Caco-2 (cell line): Measurements from ENCODE around the gene RPL9. TPM values are rescaled to one million over a fixed set of nuclear protein-coding genes. Genes with fewer than 3 reads are reported as not detected.
"Not testable (repeated sequence)": the region's sequence is repeated elsewhere in the genome, so short reads cannot be mapped to it uniquely, and the experiment has no call there.

Source experiments
- BruUV-seq: library from RNA; stranded (reverse); fragments of 400-500 nt; replicated peaks from 2 replicates; lab custom pipeline; 2021; lab: Mats Ljungman, UMichigan
- CTCF ChIA-PET: fragments of 300-600 bp; sonication (Branson Sonifier 250); formaldehyde crosslinking; loops from one replicate; lab custom pipeline; 2022; ENCODE audit warnings: antibody characterized with exemption; lab: Charles Lee
- POLR2A ChIA-PET: fragments of 300-600 bp; sonication (Branson Sonifier 250); formaldehyde crosslinking; loops from one replicate; lab custom pipeline; 2022; ENCODE audit warnings: antibody characterized with exemption; lab: Charles Lee
- DNase-seq, 2 experiments: peaks; one replicate each; pipeline versions ENCODE4 v3.0.0 to v3.0.0-alpha.2; 2020 to 2022
- H3K27me3 ChIP-seq: replicated peaks from 2 replicates; pipeline ENCODE4 v1.6.0; 2011; ENCODE audit warnings: low read length; ENCODE audit not compliant: control insufficient read depth, insufficient read depth
- H3K36me3 ChIP-seq: 2 replicates; pipeline ENCODE4 v1.5.1; 2011; ENCODE audit warnings: low read length; ENCODE audit not compliant: control insufficient read depth, insufficient read depth
- H3K4me1 ChIP-seq: fragments of 250-450 bp; sonication (Bioruptor Pico); 2 replicates; pipeline ENCODE4 v1.5.1; 2020; ENCODE audit warnings: mild to moderate bottlenecking
- H3K4me3 ChIP-seq: 2 replicates; pipeline ENCODE4 v1.5.1; 2011; ENCODE audit warnings: low read depth, mild to moderate bottlenecking, control low read depth, low read length
- H3K9me3 ChIP-seq: fragments of 250-450 bp; sonication (Bioruptor Pico); 2 replicates; pipeline ENCODE4 v1.5.1; 2020; ENCODE audit warnings: mild to moderate bottlenecking, moderate library complexity
- H3K27ac Mint-ChIP-seq: one replicate; pipeline ENCODE4 v1.8.0; 2022; ENCODE audit warnings: mixed read lengths; ENCODE audit not compliant: unreplicated experiment
- H3K27me3 Mint-ChIP-seq: one replicate; pipeline ENCODE4 v1.8.0; 2022; ENCODE audit warnings: mixed read lengths; ENCODE audit not compliant: insufficient read depth, unreplicated experiment
- H3K36me3 Mint-ChIP-seq: one replicate; pipeline ENCODE4 v1.8.0; 2022; ENCODE audit warnings: mild to moderate bottlenecking, mixed read lengths; ENCODE audit not compliant: insufficient read depth, unreplicated experiment
- H3K4me1 Mint-ChIP-seq: one replicate; pipeline ENCODE4 v1.8.0; 2022; ENCODE audit warnings: low read depth, mixed read lengths; ENCODE audit not compliant: unreplicated experiment
- H3K4me3 Mint-ChIP-seq: one replicate; pipeline ENCODE4 v1.8.0; 2022; ENCODE audit warnings: mild to moderate bottlenecking, moderate library complexity, mixed read lengths; ENCODE audit not compliant: unreplicated experiment
- H3K9me3 Mint-ChIP-seq: one replicate; pipeline ENCODE4 v1.8.0; 2022; ENCODE audit warnings: mixed read lengths; ENCODE audit not compliant: unreplicated experiment
- intact Hi-C: fragments of 100-400 bp; cut with micrococcal nuclease; formaldehyde crosslinking; loops from one replicate; pipeline ENCODE4 v1.10.0; 2022; ENCODE audit not compliant: unreplicated experiment
- total RNA-seq: library from RNA; stranded (reverse); gene quantifications from 2 replicates; pipeline ENCODE4 v1.2.3, GENCODE V29; 2022
- TF ChIP-seq, protein P1 (sequence below), 2 experiments: fragments of 200-600 bp in 1 of 2; IDR thresholded peaks; 1 replicate in 1 of 2; 2 replicates in 1 of 2; pipeline versions ENCODE4 v1.5.1 to v1.8.0; 2011 to 2022; ENCODE audit warnings: antibody characterized with exemption in 1 of 2, control low read depth in 1 of 2, inconsistent platforms in 1 of 2, low read depth in 1 of 2, low read length in 1 of 2, mild to moderate bottlenecking in 1 of 2, moderate library complexity in 1 of 2; ENCODE audit not compliant: insufficient read depth in 1 of 2, severe bottlenecking in 1 of 2, unreplicated experiment in 1 of 2

The RPL9 gene
- total RNA-seq, 1 experiment from 2014 or later, result 976 TPM

DNA sequence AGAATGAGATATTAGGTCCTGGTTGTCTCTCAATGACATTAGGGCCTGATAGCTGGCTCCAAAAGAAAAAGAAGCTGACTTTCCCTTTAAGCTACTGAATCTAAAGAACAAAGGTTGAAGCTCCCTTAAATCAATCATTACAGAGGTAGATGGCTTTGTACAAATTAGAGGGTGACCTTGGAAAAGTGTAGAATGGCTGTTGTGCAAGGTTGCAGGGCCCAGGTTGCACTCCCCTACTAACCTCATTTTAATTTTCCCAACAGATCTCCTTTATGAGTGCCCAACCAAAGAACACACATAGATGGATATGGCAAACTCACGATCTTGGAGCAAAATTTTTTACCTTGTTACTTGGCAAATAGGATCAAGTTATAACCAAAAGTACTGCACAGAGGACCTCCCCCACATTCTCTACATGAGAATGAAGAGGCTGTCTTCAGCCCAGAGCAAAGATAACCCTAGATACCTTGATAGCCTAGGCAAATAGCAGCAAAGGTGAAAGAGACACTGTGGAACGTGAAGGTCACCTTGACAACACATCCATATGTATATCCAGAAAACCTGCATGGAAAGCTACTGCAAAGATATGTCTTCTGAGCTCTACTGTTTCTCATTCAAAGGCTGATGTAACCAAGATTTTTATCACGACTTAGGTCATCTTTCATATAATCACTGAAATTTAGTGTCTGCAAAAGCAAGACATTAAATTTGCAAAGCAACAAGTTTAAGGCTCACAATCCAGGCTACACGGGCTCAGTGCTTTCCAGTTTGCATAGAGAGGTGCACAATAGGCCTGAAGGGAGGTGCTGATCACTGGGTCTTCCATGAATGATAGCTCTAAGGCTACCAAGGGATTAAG is 29.0 kb downstream of the RPL9 start:
- intact Hi-C loops, result loop anchor here (2.0 kb wide), 2 partner anchors 23 to 63 kb away; partner anchors contain the start of genes KLB and RFC1
- H3K27me3 ChIP-seq, result no peaks in the 10 kb centered on the region
- H3K4me3 ChIP-seq, result no peak overlapping the region
- DNase-seq, result peak; percentile 44 to 54
- Mint-ChIP-seq H3K4me3 (peak overlapping the region; percentile 45), H3K27me3 (no peaks in the 10 kb centered on the region), H3K36me3 (peaks cover 5% of the 10 kb centered on the region), H3K27ac (peak overlapping the region; percentile 75), H3K4me1 (peaks cover 20% of the 10 kb centered on the region), H3K9me3 (no peaks in the 10 kb centered on the region)
- TF ChIP-seq, protein P1, sequence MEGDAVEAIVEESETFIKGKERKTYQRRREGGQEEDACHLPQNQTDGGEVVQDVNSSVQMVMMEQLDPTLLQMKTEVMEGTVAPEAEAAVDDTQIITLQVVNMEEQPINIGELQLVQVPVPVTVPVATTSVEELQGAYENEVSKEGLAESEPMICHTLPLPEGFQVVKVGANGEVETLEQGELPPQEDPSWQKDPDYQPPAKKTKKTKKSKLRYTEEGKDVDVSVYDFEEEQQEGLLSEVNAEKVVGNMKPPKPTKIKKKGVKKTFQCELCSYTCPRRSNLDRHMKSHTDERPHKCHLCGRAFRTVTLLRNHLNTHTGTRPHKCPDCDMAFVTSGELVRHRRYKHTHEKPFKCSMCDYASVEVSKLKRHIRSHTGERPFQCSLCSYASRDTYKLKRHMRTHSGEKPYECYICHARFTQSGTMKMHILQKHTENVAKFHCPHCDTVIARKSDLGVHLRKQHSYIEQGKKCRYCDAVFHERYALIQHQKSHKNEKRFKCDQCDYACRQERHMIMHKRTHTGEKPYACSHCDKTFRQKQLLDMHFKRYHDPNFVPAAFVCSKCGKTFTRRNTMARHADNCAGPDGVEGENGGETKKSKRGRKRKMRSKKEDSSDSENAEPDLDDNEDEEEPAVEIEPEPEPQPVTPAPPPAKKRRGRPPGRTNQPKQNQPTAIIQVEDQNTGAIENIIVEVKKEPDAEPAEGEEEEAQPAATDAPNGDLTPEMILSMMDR (IDR thresholded peaks at IDR 0.05; ENCODE audit: insufficient read depth in 1 of 2, low read depth in 1 of 2, low read length in 1 of 2, severe bottlenecking in 1 of 2, unreplicated experiment in 1 of 2), result no peak
- H3K36me3 ChIP-seq, result no peaks in the 10 kb centered on the region
- BruUV-seq, result no TSS peak
- H3K4me1 ChIP-seq, result peaks cover 28% of the 10 kb centered on the region
- no peaks in the 10 kb centered on the region for H3K9me3 ChIP-seq
- POLR2A ChIA-PET, result interaction anchor here (0.6 to 2.2 kb wide), 3 partner anchors 23 to 63 kb away, joined by 3 to 14 read pairs (median 4); partner anchors contain the start of genes KLB and RFC1
- CTCF ChIA-PET, result interaction anchor here (0.6 to 1.4 kb wide), 3 partner anchors 23 to 63 kb away, joined by 3 to 4 read pairs (median 4); partner anchors contain the start of gene KLB

DNA sequence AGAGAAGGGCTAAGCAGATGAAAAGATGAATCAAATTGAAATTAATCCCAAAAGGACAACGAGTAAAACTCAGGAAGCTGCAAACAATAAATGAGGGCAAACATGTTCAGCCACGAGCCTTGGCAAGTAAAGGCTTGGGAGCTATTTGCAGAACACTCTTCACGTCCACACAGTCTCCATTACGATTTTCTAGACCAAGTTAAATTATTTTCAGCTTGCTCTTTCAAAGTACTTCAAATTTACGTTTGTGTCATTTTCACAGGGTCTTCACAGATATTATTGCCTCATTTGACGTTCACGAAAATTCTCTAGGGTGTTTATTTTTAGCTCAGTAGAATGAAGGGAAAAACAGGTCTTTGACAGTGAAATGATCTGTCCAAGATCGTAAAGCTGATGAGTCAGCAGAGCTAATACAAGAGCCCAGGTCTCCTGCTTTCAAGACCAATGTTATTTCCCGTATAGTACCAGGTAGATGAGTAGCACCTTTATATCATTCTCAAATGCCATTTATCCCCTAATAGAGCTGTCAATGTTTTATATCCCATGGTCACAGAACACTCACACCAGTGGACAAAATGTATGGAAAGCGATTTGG is 31.1 kb downstream of the RPL9 start:
- peaks cover 28% of the 10 kb centered on the region for H3K4me1 ChIP-seq
- H3K9me3 Mint-ChIP-seq, result no peaks in the 10 kb centered on the region
- POLR2A ChIA-PET, result interaction anchor here (0.8 to 1.2 kb wide), 2 partner anchors 21 to 61 kb away, joined by 3 to 4 read pairs; partner anchors contain the start of genes KLB and RFC1
- TF ChIP-seq, protein P1 (IDR thresholded peaks at IDR 0.05; ENCODE audit: insufficient read depth in 1 of 2, low read depth in 1 of 2, low read length in 1 of 2, severe bottlenecking in 1 of 2, unreplicated experiment in 1 of 2), result no peak
- peak overlapping the region; percentile 42 for H3K27ac Mint-ChIP-seq
- DNase-seq, result no peak
- H3K27me3 Mint-ChIP-seq, result no peaks in the 10 kb centered on the region
- H3K36me3 Mint-ChIP-seq, result peaks cover 5% of the 10 kb centered on the region
- H3K4me3 ChIP-seq, result no peak overlapping the region
- H3K36me3 ChIP-seq, result no peaks in the 10 kb centered on the region
- H3K4me3 Mint-ChIP-seq, result no peak overlapping the region
- H3K4me1 Mint-ChIP-seq, result peaks cover 20% of the 10 kb centered on the region
- CTCF ChIA-PET, result interaction anchor here (0.9 to 1.0 kb wide), 3 partner anchors 9 to 19 kb away, joined by 3 to 6 read pairs (median 3); no protein-coding TSS in a partner anchor
- no peaks in the 10 kb centered on the region for H3K27me3 ChIP-seq
- BruUV-seq, result no TSS peak
- H3K9me3 ChIP-seq, result no peaks in the 10 kb centered on the region
- intact Hi-C loops, result loop anchor here (2.0 kb wide), 1 partner anchor 21 kb away; the partner anchor contains the start of gene KLB

DNA sequence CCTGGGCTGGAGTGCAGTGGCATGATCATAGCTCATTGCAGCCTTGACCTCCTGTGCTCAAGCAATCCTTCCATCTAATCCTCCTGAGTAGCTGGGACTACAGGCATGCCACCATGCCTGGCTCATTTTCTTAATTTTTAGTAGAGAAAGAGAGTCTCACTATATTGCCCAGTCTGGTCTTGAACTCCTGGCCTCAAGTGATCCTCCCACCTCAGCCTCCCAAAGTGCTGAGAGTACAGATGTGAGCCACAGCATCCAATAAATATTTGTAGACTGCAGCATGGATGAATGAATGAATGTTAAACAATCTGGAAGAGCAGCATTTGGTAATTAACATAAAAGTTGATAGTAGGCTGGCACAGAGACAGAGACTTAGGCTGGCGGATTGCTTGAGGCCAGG is 32.0 kb downstream of the RPL9 start:
- DNase-seq, result no peak
- peaks cover 33% of the 10 kb centered on the region for H3K4me1 ChIP-seq
- BruUV-seq, result no TSS peak
- H3K27me3 Mint-ChIP-seq, result no peaks in the 10 kb centered on the region
- ChIA-PET POLR2A (no interaction called here), CTCF (interaction anchor here (1.1 kb wide), 1 partner anchor 9 kb away, joined by 4 read pairs; no protein-coding TSS in a partner anchor)
- no peaks in the 10 kb centered on the region for H3K9me3 Mint-ChIP-seq
- intact Hi-C loops, result no loop called here
- H3K36me3 ChIP-seq, result no peaks in the 10 kb centered on the region
- no peak overlapping the region for H3K4me3 ChIP-seq
- no peak overlapping the region for H3K4me3 Mint-ChIP-seq
- no peak overlapping the region for H3K27ac Mint-ChIP-seq
- peaks cover 5% of the 10 kb centered on the region for H3K36me3 Mint-ChIP-seq
- peaks cover 20% of the 10 kb centered on the region for H3K4me1 Mint-ChIP-seq
- H3K27me3 ChIP-seq, result no peaks in the 10 kb centered on the region
- TF ChIP-seq, protein P1 (IDR thresholded peaks at IDR 0.05; ENCODE audit: insufficient read depth in 1 of 2, low read depth in 1 of 2, low read length in 1 of 2, severe bottlenecking in 1 of 2, unreplicated experiment in 1 of 2), result no peak
- no peaks in the 10 kb centered on the region for H3K9me3 ChIP-seq

DNA sequence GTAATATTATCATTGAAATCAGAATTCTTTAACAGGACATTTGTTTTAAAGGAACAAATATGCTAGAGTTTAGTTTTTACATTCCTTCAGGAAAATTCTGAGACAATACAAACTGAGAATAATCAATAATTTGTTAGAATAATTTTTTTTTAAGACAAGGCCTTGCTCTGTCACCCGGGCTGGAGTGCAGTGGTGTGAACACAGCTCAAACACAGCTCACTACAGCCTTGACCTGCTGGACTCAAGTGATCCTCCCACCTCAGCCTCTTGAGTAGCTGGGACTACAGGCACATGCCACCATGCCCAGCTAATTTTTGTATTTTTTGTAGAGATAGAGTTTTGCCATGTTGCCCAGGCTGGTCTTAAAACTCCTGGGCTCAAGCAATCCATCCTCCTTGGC is 33.4 kb downstream of the RPL9 start:
- H3K36me3 Mint-ChIP-seq, CTCF ChIA-PET, DNase-seq, H3K27me3 ChIP-seq, POLR2A ChIA-PET, H3K27me3 Mint-ChIP-seq, H3K9me3 ChIP-seq, H3K9me3 Mint-ChIP-seq, intact Hi-C loops, H3K4me3 Mint-ChIP-seq, H3K4me3 ChIP-seq, BruUV-seq, H3K36me3 ChIP-seq, H3K27ac Mint-ChIP-seq: not testable (repeated sequence)
- peaks cover 28% of the 10 kb centered on the region for H3K4me1 ChIP-seq
- peaks cover 20% of the 10 kb centered on the region for H3K4me1 Mint-ChIP-seq
